GM12873 (cell line): ENCODE measurements around the gene NDRG2.

Source experiments
- TF ChIP-seq, protein P1 (sequence below): IDR thresholded peaks from 2 replicates; pipeline ENCODE4 v1.5.1; 2012; ENCODE audit warnings: low read depth, mild to moderate bottlenecking, moderate library complexity, low read length, control low read depth; ENCODE audit not compliant: insufficient read depth; ENCODE audit errors: missing control alignments

NDRG2 gene

DNA sequence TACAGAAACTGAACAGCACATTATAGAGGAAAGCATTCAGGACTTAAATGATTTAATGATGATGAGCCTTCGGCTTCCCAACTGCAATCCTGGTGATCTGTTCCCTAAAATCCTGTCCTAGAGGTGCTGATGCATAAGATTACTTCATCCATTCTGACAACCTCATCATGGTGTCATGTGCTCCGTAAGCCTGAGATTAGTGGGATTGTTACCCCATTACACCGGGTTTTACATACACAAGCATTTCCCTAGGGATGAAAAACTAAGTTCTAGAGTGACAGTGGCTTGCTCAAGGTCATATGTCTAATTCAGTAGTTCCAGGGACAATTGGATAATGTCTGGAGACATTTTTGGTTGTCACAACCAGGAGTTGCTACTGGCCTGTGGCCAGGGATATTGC is 12.3 kb upstream of the NDRG2 start:
- TF ChIP-seq, protein P1, sequence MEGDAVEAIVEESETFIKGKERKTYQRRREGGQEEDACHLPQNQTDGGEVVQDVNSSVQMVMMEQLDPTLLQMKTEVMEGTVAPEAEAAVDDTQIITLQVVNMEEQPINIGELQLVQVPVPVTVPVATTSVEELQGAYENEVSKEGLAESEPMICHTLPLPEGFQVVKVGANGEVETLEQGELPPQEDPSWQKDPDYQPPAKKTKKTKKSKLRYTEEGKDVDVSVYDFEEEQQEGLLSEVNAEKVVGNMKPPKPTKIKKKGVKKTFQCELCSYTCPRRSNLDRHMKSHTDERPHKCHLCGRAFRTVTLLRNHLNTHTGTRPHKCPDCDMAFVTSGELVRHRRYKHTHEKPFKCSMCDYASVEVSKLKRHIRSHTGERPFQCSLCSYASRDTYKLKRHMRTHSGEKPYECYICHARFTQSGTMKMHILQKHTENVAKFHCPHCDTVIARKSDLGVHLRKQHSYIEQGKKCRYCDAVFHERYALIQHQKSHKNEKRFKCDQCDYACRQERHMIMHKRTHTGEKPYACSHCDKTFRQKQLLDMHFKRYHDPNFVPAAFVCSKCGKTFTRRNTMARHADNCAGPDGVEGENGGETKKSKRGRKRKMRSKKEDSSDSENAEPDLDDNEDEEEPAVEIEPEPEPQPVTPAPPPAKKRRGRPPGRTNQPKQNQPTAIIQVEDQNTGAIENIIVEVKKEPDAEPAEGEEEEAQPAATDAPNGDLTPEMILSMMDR, result no peak

DNA sequence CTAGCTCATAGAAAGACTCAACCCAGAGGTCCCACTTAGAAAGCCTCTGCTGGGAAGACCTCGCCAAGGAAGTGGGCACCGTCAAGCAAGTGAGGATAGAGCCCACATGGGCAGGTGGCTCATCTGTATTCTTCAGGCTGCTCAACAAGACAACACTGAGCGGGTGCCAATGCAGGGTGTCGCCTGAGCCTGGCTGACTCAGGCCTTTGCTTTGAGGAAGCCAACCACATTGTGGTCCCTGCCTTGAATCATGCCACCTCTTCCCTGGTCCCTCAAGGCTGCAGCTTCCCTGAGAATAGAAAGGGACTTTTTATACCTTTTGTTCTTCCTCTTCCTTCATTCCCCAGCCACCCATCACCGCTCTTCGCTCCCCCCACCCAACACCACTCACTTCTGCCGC is 11.9 kb upstream of the NDRG2 start:
- TF ChIP-seq, protein P1, result no peak

DNA sequence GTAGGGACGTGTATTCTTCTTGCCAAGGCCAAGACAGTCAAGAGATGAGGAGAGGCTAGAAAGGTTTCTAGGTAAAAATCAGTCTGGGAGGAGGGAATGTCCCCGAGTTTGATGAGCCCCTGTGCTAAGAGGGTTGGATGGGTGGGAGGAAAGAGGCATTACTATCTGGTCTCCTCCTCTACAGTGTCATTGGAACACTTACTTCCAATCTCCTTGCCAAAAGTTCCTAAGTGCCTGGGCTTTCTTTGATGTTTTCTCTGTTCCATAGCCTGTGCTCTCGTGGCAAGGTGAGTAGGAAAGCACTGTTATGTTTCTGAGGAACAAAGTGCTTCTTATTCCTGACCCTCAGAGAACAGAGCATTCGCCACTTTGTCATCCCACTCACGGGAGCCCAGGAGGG is 9.8 kb upstream of the NDRG2 start, which contains the start of gene RNASE13:
RNASE13 (minus strand) TSS at position 101 of the 400 bp plus-strand sequence. CDS start 519 bp downstream, outside the sequence.
- TF ChIP-seq, protein P1, result no peak

DNA sequence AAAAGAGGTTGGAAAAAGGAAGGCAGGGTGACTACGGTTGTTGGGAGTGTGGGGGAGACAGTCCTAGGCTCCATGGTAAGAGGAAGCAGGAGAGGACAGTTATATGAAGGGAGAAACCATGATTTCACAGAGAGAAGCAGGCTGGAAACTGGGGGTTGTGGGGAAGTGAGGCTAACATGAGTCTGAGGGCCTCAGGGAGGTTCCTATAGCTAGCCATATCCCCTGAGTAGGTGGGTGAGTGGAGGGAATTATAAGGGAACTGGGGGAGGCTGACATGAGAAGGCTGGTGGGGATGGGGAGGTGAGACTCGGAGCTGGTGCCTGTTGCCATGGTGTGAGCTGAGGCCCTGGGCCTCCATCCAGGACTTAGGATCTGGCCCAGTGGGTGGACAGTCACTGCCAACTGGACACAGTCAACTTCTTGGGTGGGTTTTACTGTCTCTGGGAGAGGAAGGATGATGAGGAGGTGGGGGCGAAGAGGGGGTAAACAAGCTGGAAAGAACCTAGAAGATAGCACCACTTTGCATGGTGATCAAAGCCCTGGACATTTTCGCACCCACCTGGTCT is 8.4 kb upstream of the NDRG2 start:
- TF ChIP-seq, protein P1, result no peak

DNA sequence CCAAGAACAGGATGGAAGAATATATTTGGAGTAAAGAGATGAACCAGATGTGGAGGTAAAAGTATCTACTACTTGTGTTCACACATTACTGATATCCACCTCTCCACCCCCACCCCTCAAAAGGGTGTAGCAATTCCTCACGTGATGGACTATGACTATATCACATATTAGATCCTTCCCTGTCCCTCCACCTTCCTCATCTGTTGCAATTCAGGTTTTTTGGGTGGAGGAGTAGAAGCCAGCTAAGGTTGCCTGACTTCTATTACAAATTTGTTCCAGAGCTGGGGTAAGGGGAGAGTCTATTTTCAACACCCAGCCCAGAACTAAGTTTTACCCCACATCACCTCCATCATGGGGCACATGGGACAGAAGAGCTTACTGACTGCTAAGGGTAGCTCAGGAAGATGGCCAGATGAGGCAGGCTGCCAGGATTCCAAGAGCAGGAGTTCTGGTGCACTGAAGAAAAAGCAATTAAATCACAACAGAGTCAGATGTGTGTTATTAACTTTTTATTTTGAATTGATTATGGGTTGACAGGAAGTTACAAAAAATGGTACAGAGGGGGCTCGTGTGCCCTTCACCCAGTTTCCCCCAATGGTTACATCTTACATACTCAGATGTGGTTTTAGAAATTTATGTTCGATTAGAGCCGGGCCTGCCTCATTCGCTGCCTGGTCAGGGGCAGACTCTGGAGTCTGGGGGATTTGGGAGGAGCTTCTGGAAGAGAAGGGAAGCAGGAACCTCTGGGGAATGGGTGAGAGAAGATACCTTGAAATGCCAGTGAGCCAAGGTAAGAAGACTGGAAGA is 7.7 kb upstream of the NDRG2 start:
- TF ChIP-seq, protein P1, result no peak

DNA sequence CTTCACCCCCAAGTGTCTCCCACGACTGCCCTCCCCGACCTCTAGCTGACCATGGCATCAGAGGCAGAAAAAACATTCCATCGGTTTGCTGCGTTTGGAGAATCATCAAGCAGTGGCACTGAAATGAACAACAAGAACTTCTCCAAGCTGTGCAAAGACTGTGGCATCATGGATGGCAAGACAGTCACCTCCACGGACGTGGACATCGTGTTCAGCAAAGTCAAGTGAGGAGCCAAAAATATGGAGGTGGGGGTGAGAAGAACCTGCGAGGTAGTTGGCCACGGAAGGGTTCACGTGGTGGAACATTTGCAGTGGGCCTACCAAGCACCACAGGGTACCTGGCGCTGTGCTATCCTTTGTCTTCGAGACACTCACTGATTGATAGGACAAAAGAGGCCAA is 5.7 kb upstream of the NDRG2 start:
- TF ChIP-seq, protein P1, result no peak

DNA sequence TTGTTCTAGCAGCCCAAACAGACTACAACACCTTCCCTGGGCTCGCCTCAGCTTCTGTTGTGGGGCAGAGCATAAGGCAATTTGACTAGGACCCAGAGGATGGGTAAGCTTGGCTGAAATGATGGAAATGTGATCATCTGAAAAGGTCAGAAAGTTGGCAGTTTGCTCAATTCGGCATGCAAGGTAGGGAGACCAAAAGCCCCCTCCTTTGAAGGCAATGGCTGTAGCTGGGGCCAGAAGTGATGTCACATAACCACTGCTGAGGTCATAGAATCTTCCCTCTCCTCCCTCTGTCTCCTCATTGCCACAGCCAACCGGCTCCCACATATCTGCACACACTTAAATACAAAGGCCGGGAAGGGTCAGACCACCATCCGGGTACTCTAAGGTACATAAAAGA is 5.1 kb upstream of the NDRG2 start, which contains the start of gene TPPP2:
TPPP2 (plus strand) TSS at position 301 of the 400 bp plus-strand sequence. CDS start 365 bp downstream, outside the sequence.
- TF ChIP-seq, protein P1, result no peak
